ENCODE results near the gene CADM1.

- TF ChIP-seq, protein P1, sequence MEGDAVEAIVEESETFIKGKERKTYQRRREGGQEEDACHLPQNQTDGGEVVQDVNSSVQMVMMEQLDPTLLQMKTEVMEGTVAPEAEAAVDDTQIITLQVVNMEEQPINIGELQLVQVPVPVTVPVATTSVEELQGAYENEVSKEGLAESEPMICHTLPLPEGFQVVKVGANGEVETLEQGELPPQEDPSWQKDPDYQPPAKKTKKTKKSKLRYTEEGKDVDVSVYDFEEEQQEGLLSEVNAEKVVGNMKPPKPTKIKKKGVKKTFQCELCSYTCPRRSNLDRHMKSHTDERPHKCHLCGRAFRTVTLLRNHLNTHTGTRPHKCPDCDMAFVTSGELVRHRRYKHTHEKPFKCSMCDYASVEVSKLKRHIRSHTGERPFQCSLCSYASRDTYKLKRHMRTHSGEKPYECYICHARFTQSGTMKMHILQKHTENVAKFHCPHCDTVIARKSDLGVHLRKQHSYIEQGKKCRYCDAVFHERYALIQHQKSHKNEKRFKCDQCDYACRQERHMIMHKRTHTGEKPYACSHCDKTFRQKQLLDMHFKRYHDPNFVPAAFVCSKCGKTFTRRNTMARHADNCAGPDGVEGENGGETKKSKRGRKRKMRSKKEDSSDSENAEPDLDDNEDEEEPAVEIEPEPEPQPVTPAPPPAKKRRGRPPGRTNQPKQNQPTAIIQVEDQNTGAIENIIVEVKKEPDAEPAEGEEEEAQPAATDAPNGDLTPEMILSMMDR (IDR thresholded peaks at IDR 0.05) = no peak
- TF ChIP-seq EP300 (IDR thresholded peaks at IDR 0.05) (no peak), POLR2A (IDR thresholded peaks at IDR 0.05) (no peak), POLR2AphosphoS5 (IDR thresholded peaks at IDR 0.05) (no peak)
Observed at GRCh38 chr11:115439969-115440540, 64.2 kb downstream of the CADM1 start.
